ENCODE measurements around the gene TH. TPM values are rescaled to one million over a fixed set of nuclear protein-coding genes. Genes with fewer than 3 reads are reported as not detected.

Gene TH
- total RNA-seq, 1 experiment from 2014 or later: not detected

- Histone ChIP-seq H3K9me3 (ENCODE audit: control insufficient read depth, insufficient read depth, low read depth, low read length) (no peaks in the 10 kb centered on the region), H3K36me3 (ENCODE audit: control insufficient read depth, insufficient read depth, low read length) (no peaks in the 10 kb centered on the region), H3K27me3 (ENCODE audit: control insufficient read depth, insufficient read depth, low read length) (no peaks in the 10 kb centered on the region), H3K4me3 (ENCODE audit: low read depth in 2 of 2, low read length in 2 of 2) (no peak overlapping the region), H3K27ac (ENCODE audit: low read length) (no peak overlapping the region), H3K4me1 (ENCODE audit: control insufficient read depth, insufficient read depth, low read length) (0 out of 2 replicates have a peak, but pooled peaks cover 3% of the 10 kb centered on the region)
- POLR2A ChIA-PET: no interaction called here
- intact Hi-C loops (cut with micrococcal nuclease; ENCODE audit: unreplicated experiment): no loop called here
- BruUV-seq (replicated peaks): no TSS peak
- CTCF ChIA-PET: no interaction called here
- in situ Hi-C loops (cut with HindIII; ENCODE audit: low pct_unique_long_range_greater_than_20kb, low sequenced_read_pairs): no loop called here
- no peak for DNase-seq (ENCODE audit: low read depth, low spot score)
- no peak for TF ChIP-seq SIN3A (IDR thresholded peaks at IDR 0.05; ENCODE audit: borderline replicate concordance, insufficient read depth, low read depth, low read length)
- TF ChIP-seq REST (IDR thresholded peaks at IDR 0.05; ENCODE audit: insufficient read depth in 1 of 2, low read depth in 2 of 2, low read length in 1 of 2): no peak
- no peak for TF ChIP-seq TCF7L2 (IDR thresholded peaks at IDR 0.05; ENCODE audit: low read depth, low read length)
- no peak for TF ChIP-seq CTCF (IDR thresholded peaks at IDR 0.05)
- no peak for TF ChIP-seq POLR2AphosphoS5 (IDR thresholded peaks at IDR 0.05; ENCODE audit: low read depth, low read length)
- ATAC-seq: no peak
Observed at GRCh38 chr11:2188745-2189144, 17.1 kb upstream of the TH start.

GRCh38 chr11:2187280-2187707, 15.7 kb upstream of the TH start:
- in situ Hi-C loops (cut with HindIII; ENCODE audit: low pct_unique_long_range_greater_than_20kb, low sequenced_read_pairs) (no loop called here), intact Hi-C loops (cut with micrococcal nuclease; ENCODE audit: unreplicated experiment) (no loop called here)
- 0 out of 2 replicates have a peak, but pooled peaks cover 3% of the 10 kb centered on the region for H3K4me1 ChIP-seq (ENCODE audit: control insufficient read depth, insufficient read depth, low read length)
- H3K27me3 ChIP-seq (ENCODE audit: control insufficient read depth, insufficient read depth, low read length): no peaks in the 10 kb centered on the region
- H3K9me3 ChIP-seq (ENCODE audit: control insufficient read depth, insufficient read depth, low read depth, low read length): no peaks in the 10 kb centered on the region
- DNase-seq (ENCODE audit: low read depth, low spot score): no peak
- no peak for TF ChIP-seq TCF7L2 (IDR thresholded peaks at IDR 0.05; ENCODE audit: low read depth, low read length)
- TF ChIP-seq POLR2AphosphoS5 (IDR thresholded peaks at IDR 0.05; ENCODE audit: low read depth, low read length): no peak
- no peak for TF ChIP-seq REST (IDR thresholded peaks at IDR 0.05; ENCODE audit: insufficient read depth in 1 of 2, low read depth in 2 of 2, low read length in 1 of 2)
- TF ChIP-seq CTCF (IDR thresholded peaks at IDR 0.05): no peak
- no peak for TF ChIP-seq SIN3A (IDR thresholded peaks at IDR 0.05; ENCODE audit: borderline replicate concordance, insufficient read depth, low read depth, low read length)
- no peak overlapping the region for H3K27ac ChIP-seq (ENCODE audit: low read length)
- no TSS peak for BruUV-seq (replicated peaks)
- ChIA-PET POLR2A (interaction anchor here (0.7 kb wide), 1 partner anchor 214 kb away, joined by 3 read pairs; no protein-coding TSS in a partner anchor), CTCF (interaction anchor here (1.7 to 2.3 kb wide), 3 partner anchors 112 to 233 kb away, joined by 9 to 17 read pairs (median 9); no protein-coding TSS in a partner anchor)
- H3K4me3 ChIP-seq (ENCODE audit: low read depth in 2 of 2, low read length in 2 of 2): no peak overlapping the region
- no peak for ATAC-seq
- no peaks in the 10 kb centered on the region for H3K36me3 ChIP-seq (ENCODE audit: control insufficient read depth, insufficient read depth, low read length)

Measured in Panc1 (cell line).